AG09309 (cell line): ENCODE results near the gene TMEM132A.

ENCODE experiments used
- DNase-seq: peaks from one replicate; pipeline ENCODE4 v3.0.0-alpha.2; 2010; ENCODE audit warnings: low read depth
- H3K4me3 ChIP-seq: 2 replicates; pipeline ENCODE4 v1.5.1; 2011; ENCODE audit warnings: mild to moderate bottlenecking, low read depth, low read length, moderate library complexity; ENCODE audit not compliant: control insufficient read depth
- CTCF ChIP-seq: IDR thresholded peaks from 2 replicates; pipeline ENCODE4 v1.5.1; 2011; ENCODE audit warnings: mild to moderate bottlenecking, low read depth, low read length, inconsistent platforms; ENCODE audit not compliant: insufficient read depth, control insufficient read depth; ENCODE audit errors: missing control alignments

The TMEM132A gene

GRCh38 chr11:60964801-60965200 lies 40.5 kb downstream of the TMEM132A start:
- no peak overlapping the region for H3K4me3 ChIP-seq
- DNase-seq = no peak
- TF ChIP-seq CTCF = no peak

GRCh38 chr11:60966890-60967289 lies 42.6 kb downstream of the TMEM132A start:
- no peak overlapping the region for H3K4me3 ChIP-seq
- TF ChIP-seq CTCF = no peak
- DNase-seq = no peak

DNA sequence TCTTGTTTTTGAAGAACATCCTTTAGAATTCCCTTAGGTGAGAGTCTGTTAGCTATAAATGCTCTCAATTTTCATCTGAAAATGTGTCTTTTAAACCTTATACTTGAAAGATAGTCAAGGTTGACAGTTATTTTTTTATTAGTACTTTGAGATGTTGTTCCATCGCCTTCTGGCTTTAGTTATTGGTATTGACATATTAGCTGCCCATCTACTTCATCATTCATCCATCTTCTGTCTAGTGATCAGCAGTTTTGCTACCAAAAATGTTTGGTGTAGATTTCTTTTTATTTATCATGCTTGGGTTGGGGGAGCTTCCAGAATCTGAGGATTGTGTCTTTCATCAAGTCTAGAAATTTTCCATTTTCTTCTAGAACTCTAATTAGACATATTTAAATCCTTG lies 44.0 kb downstream of the TMEM132A start:
- no peak overlapping the region for H3K4me3 ChIP-seq
- no peak for TF ChIP-seq CTCF
- no peak for DNase-seq

- peak; percentile 95 for TF ChIP-seq CTCF
- H3K4me3 ChIP-seq = no peak overlapping the region
- no peak for DNase-seq
Measured at GRCh38 chr11:60970369-60970774, 46.1 kb downstream of the TMEM132A start.

GRCh38 chr11:60970890-60971289 lies 46.6 kb downstream of the TMEM132A start:
- H3K4me3 ChIP-seq = no peak overlapping the region
- no peak for TF ChIP-seq CTCF
- DNase-seq = no peak

DNA sequence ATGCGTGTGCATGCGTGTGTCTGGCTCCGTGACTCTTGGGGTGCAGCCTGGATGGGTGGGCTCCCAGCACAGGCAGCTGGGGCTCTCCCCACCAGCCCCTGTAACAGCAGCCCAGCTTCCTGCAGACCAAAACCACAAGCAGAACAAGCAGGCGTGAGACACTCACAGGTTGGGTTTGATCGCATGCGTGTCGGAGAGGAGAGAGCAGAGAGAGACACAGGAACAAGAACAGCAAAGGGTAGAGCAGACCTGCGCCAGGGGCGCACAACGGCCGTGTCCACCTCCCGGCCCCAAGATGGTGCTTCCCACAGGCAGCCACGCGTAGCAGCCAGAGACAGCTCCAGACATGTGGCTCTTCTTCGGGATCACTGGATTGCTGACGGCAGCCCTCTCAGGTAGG lies 47.3 kb downstream of the TMEM132A start, which contains the start of gene CD6:
TSS of gene CD6 (plus strand) at position 161 of the 400 bp plus-strand sequence. CDS start at position 347, 186 bp downstream.
- DNase-seq = no peak
- no peak for TF ChIP-seq CTCF
- no peak within 1 kb of the TSS for H3K4me3 ChIP-seq
